HL-60 (cell line): ENCODE results near the gene LPCAT1.

Experiments
- GABPA ChIP-seq: IDR thresholded peaks from 2 replicates; pipeline ENCODE4 v1.6.1; 2012; ENCODE audit warnings: low read depth
- POLR2AphosphoS5 ChIP-seq: IDR thresholded peaks from 2 replicates; pipeline ENCODE4 v1.6.1; 2012; ENCODE audit warnings: low read depth
- SPI1 ChIP-seq: IDR thresholded peaks from 2 replicates; pipeline ENCODE4 v1.6.1; 2012; ENCODE audit warnings: low read depth, mild to moderate bottlenecking, borderline replicate concordance
- TF ChIP-seq, protein P1 (sequence below): IDR thresholded peaks from one replicate; pipeline ENCODE4 v1.5.1; 2011; ENCODE audit warnings: low read length, control low read depth, inconsistent platforms; ENCODE audit not compliant: insufficient read depth
- TF ChIP-seq, protein P2 (sequence below): IDR thresholded peaks from 2 replicates; pipeline ENCODE4 v1.6.1; 2012; ENCODE audit warnings: low read depth; ENCODE audit not compliant: insufficient replicate concordance

DNA sequence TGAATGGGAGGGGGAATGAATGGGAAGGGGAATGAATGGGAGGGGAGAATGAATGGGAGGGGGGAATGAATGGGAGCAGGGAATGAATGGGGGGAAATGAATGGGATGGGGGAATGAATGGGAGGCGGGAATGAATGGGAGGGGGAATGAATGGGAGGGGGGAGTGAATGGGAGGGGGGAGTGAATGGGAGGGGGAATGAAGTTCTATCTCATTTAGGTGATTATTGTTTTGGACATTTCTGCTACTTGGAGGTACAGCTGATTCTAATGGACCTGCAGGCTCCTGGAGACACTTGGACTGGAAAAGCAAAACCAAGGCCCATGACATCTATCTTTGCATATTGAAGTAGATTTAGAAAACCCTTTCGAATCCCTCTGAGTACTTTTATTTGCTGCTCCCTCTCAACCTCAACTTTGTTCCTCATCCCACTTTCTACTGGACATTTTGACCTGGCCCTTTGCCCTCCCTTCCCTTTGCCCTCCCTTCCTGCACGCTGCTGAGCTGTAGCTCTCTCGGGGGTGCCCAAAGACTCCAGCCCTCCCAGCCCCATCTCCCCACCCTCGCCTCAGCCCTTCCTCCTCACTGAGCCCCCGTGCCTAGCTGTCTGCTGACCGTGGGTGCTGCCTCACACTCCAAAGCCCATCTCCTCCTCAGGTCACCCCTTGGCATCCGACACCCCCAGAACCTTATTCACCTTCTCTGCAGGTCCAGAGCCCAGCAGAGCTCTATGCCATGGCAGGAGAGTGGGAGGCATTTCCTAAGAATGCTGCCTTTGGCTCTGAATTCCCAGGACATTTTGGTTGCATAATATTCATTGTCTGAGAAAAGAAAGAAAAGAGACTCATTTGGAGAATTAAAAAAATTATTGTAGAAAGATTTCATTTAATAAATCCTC, 19.9 kb upstream of the LPCAT1 start:
- TF ChIP-seq, protein P1, sequence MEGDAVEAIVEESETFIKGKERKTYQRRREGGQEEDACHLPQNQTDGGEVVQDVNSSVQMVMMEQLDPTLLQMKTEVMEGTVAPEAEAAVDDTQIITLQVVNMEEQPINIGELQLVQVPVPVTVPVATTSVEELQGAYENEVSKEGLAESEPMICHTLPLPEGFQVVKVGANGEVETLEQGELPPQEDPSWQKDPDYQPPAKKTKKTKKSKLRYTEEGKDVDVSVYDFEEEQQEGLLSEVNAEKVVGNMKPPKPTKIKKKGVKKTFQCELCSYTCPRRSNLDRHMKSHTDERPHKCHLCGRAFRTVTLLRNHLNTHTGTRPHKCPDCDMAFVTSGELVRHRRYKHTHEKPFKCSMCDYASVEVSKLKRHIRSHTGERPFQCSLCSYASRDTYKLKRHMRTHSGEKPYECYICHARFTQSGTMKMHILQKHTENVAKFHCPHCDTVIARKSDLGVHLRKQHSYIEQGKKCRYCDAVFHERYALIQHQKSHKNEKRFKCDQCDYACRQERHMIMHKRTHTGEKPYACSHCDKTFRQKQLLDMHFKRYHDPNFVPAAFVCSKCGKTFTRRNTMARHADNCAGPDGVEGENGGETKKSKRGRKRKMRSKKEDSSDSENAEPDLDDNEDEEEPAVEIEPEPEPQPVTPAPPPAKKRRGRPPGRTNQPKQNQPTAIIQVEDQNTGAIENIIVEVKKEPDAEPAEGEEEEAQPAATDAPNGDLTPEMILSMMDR = no peak
- TF ChIP-seq POLR2AphosphoS5 = no peak
- TF ChIP-seq, protein P2, sequence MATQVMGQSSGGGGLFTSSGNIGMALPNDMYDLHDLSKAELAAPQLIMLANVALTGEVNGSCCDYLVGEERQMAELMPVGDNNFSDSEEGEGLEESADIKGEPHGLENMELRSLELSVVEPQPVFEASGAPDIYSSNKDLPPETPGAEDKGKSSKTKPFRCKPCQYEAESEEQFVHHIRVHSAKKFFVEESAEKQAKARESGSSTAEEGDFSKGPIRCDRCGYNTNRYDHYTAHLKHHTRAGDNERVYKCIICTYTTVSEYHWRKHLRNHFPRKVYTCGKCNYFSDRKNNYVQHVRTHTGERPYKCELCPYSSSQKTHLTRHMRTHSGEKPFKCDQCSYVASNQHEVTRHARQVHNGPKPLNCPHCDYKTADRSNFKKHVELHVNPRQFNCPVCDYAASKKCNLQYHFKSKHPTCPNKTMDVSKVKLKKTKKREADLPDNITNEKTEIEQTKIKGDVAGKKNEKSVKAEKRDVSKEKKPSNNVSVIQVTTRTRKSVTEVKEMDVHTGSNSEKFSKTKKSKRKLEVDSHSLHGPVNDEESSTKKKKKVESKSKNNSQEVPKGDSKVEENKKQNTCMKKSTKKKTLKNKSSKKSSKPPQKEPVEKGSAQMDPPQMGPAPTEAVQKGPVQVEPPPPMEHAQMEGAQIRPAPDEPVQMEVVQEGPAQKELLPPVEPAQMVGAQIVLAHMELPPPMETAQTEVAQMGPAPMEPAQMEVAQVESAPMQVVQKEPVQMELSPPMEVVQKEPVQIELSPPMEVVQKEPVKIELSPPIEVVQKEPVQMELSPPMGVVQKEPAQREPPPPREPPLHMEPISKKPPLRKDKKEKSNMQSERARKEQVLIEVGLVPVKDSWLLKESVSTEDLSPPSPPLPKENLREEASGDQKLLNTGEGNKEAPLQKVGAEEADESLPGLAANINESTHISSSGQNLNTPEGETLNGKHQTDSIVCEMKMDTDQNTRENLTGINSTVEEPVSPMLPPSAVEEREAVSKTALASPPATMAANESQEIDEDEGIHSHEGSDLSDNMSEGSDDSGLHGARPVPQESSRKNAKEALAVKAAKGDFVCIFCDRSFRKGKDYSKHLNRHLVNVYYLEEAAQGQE = no peak
- no peak for TF ChIP-seq GABPA
- TF ChIP-seq SPI1 = no peak
